KMS-11 (cell line): Measurements from ENCODE around the gene VPS52.

Experiments used
- H2AFZ ChIP-seq: fragments of 200-600 bp; sonication (generic); 2 replicates; pipeline ENCODE4 v1.6.1; 2016; ENCODE audit warnings: antibody characterized with exemption, mixed run types, low read depth
- H3K27ac ChIP-seq: fragments of 200-600 bp; sonication (generic); 2 replicates; pipeline ENCODE4 v1.6.1; 2016; ENCODE audit warnings: mild to moderate bottlenecking, mixed run types
- H3K27me3 ChIP-seq: fragments of 200-600 bp; sonication (generic); 2 replicates; pipeline ENCODE4 v1.6.1; 2017; ENCODE audit warnings: mild to moderate bottlenecking, low read depth, mixed run types, moderate library complexity; ENCODE audit not compliant: insufficient read depth
- H3K36me3 ChIP-seq: fragments of 200-600 bp; sonication (generic); 2 replicates; pipeline ENCODE4 v1.6.1; 2017; ENCODE audit warnings: mild to moderate bottlenecking, mixed run types; ENCODE audit not compliant: insufficient read depth
- H3K4me1 ChIP-seq: fragments of 200-600 bp; sonication (generic); 2 replicates; pipeline ENCODE4 v1.6.1; 2016; ENCODE audit warnings: mild to moderate bottlenecking, low read depth, mixed run types; ENCODE audit not compliant: poor library complexity, severe bottlenecking
- H3K4me2 ChIP-seq: fragments of 200-600 bp; sonication (generic); 2 replicates; pipeline ENCODE4 v1.7.0; 2016; ENCODE audit warnings: mild to moderate bottlenecking, mixed run types
- H3K4me3 ChIP-seq: fragments of 200-600 bp; sonication (generic); IDR thresholded peaks from 2 replicates; pipeline ENCODE4 v1.6.1; 2017; ENCODE audit warnings: low read depth, low read length, mixed read lengths; ENCODE audit not compliant: insufficient read depth
- H3K79me2 ChIP-seq: fragments of 200-600 bp; sonication (generic); 2 replicates; pipeline ENCODE4 v1.6.1; 2016; ENCODE audit warnings: low read depth, mixed run types; ENCODE audit not compliant: insufficient read depth
- H3K9ac ChIP-seq: fragments of 200-600 bp; sonication (generic); 2 replicates; pipeline ENCODE4 v1.6.1; 2016; ENCODE audit warnings: mild to moderate bottlenecking, mixed run types
- H4K20me1 ChIP-seq: fragments of 200-600 bp; sonication (generic); 2 replicates; pipeline ENCODE4 v1.6.1; 2016; ENCODE audit warnings: mild to moderate bottlenecking, mixed run types; ENCODE audit not compliant: insufficient read depth
- CTCF ChIP-seq: fragments of 200-600 bp; sonication (generic); conservative IDR thresholded peaks from 2 replicates; pipeline ENCODE4 v1.6.1; 2017; ENCODE audit warnings: low read depth, mild to moderate bottlenecking, antibody characterized with exemption, low read length, moderate library complexity, mixed read lengths

Gene VPS52

GRCh38 chr6:33313709-33314514 is 42.2 kb upstream of the VPS52 start, which contains the start of gene TAPBP:
Gene TAPBP, minus strand, starts transcription at chr6:33314078. Its CDS starts 37 bp downstream, at chr6:33314041.
- H3K4me2 ChIP-seq: peak within 1 kb of the TSS; percentile 97
- H2AFZ ChIP-seq: peak within 1 kb of the TSS; percentile 42; the same call in 1 of the 2 replicates
- no peak within 1 kb of the TSS for H3K4me3 ChIP-seq
- H4K20me1 ChIP-seq: no peaks in the 10 kb centered on the region
- peak within 1 kb of the TSS; percentile 84 for H3K27ac ChIP-seq
- H3K79me2 ChIP-seq: peaks cover 28% of the 10 kb centered on the region
- peaks cover 41% of the 10 kb centered on the region for H3K4me1 ChIP-seq
- H3K27me3 ChIP-seq: no peaks in the 10 kb centered on the region
- no peak for TF ChIP-seq CTCF
- H3K9ac ChIP-seq: peak within 1 kb of the TSS; percentile 72
- H3K36me3 ChIP-seq: no peaks in the 10 kb centered on the region

- Histone ChIP-seq H2AFZ (peak overlapping the region; percentile 42; the same call in 1 of the 2 replicates), H4K20me1 (no peaks in the 10 kb centered on the region), H3K36me3 (no peaks in the 10 kb centered on the region), H3K79me2 (peaks cover 29% of the 10 kb centered on the region), H3K27ac (peak overlapping the region; percentile 84), H3K4me1 (peaks cover 34% of the 10 kb centered on the region), H3K9ac (peak overlapping the region; percentile 72), H3K4me3 (no peak overlapping the region), H3K4me2 (peak overlapping the region; percentile 97), H3K27me3 (no peaks in the 10 kb centered on the region)
- TF ChIP-seq CTCF: no peak
Observed at GRCh38 chr6:33313105-33313708, 41.5 kb upstream of the VPS52 start.

GRCh38 chr6:33312361-33313104 is 40.9 kb upstream of the VPS52 start:
- peak overlapping the region; percentile 72 for H3K9ac ChIP-seq
- H3K4me1 ChIP-seq: peaks cover 34% of the 10 kb centered on the region
- no peak for TF ChIP-seq CTCF
- no peaks in the 10 kb centered on the region for H3K27me3 ChIP-seq
- H3K36me3 ChIP-seq: no peaks in the 10 kb centered on the region
- peak overlapping the region; percentile 84 for H3K27ac ChIP-seq
- H2AFZ ChIP-seq: peak overlapping the region; percentile 42; the same call in 1 of the 2 replicates
- peak overlapping the region; percentile 97 for H3K4me2 ChIP-seq
- H3K4me3 ChIP-seq: no peak overlapping the region
- peaks cover 30% of the 10 kb centered on the region for H3K79me2 ChIP-seq
- H4K20me1 ChIP-seq: no peaks in the 10 kb centered on the region

GRCh38 chr6:33306356-33306755 is 34.7 kb upstream of the VPS52 start:
- no peaks in the 10 kb centered on the region for H3K36me3 ChIP-seq
- H2AFZ ChIP-seq: no peak overlapping the region
- no peak for TF ChIP-seq CTCF
- no peak overlapping the region for H3K4me3 ChIP-seq
- H3K9ac ChIP-seq: no peak overlapping the region
- H3K4me1 ChIP-seq: peaks cover 10% of the 10 kb centered on the region
- H3K27ac ChIP-seq: no peak overlapping the region
- H3K79me2 ChIP-seq: peaks cover 25% of the 10 kb centered on the region
- H3K4me2 ChIP-seq: no peak overlapping the region
- H3K27me3 ChIP-seq: no peaks in the 10 kb centered on the region
- no peaks in the 10 kb centered on the region for H4K20me1 ChIP-seq
